ENCODE measurements around the gene CAMK1D.

- TF ChIP-seq CTCF (IDR thresholded peaks at IDR 0.05) (no peak), POLR2AphosphoS5 (IDR thresholded peaks at IDR 0.05) (no peak)
Measured at GRCh38 chr10:12338981-12339380, 10.4 kb upstream of the CAMK1D start.
